Upper lobe of right lung (tissue), 1 donor: ENCODE results near the gene EVX2. TPM values are rescaled to one million over a fixed set of nuclear protein-coding genes. Genes with fewer than 3 reads are reported as not detected.

Source experiments
- ATAC-seq: fragments of 200-7000 bp; cut with Tn5 transposase; one replicate; pipeline ENCODE4 v1.9.1; 2020; ENCODE audit warnings: mild to moderate bottlenecking, moderate library complexity
- DNase-seq: peaks from one replicate; pipeline ENCODE4 v3.0.0-alpha.2; 2020
- H3K27ac ChIP-seq: fragments of 200-600 bp; one replicate; pipeline ENCODE4 v1.8.0; 2022
- H3K27me3 ChIP-seq: fragments of 200-600 bp; one replicate; pipeline ENCODE4 v1.8.0; 2022; ENCODE audit warnings: mild to moderate bottlenecking
- H3K36me3 ChIP-seq: fragments of 200-600 bp; one replicate; pipeline ENCODE4 v1.8.0; 2022
- H3K4me1 ChIP-seq: fragments of 200-600 bp; one replicate; pipeline ENCODE4 v1.8.0; 2022
- H3K4me3 ChIP-seq: fragments of 200-600 bp; one replicate; pipeline ENCODE4 v1.8.0; 2022; ENCODE audit warnings: mild to moderate bottlenecking
- H3K9me3 ChIP-seq: fragments of 200-600 bp; one replicate; pipeline ENCODE4 v1.8.0; 2022
- intact Hi-C: fragments of 100-400 bp; cut with DNase I; formaldehyde crosslinking; loops from one replicate; pipeline ENCODE4 v1.11.0; 2022
- total RNA-seq: library from RNA; stranded (reverse); fragmentation: NEBNext Ultra II Directional; extraction: Animal tissue kit (Norgen Biotek cat#: 25700); gene quantifications from one replicate; pipeline ENCODE4 v1.2.1, GENCODE V29; 2021
- TF ChIP-seq, protein P1 (sequence below): fragments of 200-600 bp; IDR thresholded peaks from one replicate; pipeline ENCODE4 v1.8.0; 2022; ENCODE audit warnings: antibody characterized with exemption
- donor health status: DM: no; HTN: yes; CAD: no; lungs with severe emphysema.

EVX2 gene
- total RNA-seq, 1 donor from 2014 or later: not detected

DNA sequence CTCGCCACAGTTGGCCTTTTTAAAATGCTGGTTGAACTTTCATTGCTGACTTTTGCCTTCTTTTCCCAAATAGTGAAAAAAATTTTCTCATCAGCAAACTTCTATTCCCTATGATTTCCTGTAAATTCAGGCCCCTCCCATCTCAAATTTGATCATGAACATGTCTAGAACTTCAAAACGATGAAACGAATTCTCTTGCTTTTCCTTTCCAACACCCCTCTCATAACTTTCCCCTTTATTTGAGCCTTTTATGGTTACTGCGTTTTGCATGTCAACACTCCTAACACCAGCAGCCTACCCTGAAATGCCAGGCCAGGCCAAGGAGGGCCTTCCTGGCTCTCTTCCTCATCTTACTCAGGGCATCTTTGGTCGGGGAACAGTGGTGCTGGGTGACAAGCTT, 7.1 kb upstream of the EVX2 start:
- ATAC-seq (no peak), DNase-seq (no peak)
- H3K36me3 ChIP-seq: no peaks in the 10 kb centered on the region
- peaks cover 21% of the 10 kb centered on the region for H3K4me1 ChIP-seq
- H3K27me3 ChIP-seq: peaks cover 100% of the 10 kb centered on the region
- no peak overlapping the region for H3K27ac ChIP-seq
- intact Hi-C loops: no loop called here
- TF ChIP-seq, protein P1, sequence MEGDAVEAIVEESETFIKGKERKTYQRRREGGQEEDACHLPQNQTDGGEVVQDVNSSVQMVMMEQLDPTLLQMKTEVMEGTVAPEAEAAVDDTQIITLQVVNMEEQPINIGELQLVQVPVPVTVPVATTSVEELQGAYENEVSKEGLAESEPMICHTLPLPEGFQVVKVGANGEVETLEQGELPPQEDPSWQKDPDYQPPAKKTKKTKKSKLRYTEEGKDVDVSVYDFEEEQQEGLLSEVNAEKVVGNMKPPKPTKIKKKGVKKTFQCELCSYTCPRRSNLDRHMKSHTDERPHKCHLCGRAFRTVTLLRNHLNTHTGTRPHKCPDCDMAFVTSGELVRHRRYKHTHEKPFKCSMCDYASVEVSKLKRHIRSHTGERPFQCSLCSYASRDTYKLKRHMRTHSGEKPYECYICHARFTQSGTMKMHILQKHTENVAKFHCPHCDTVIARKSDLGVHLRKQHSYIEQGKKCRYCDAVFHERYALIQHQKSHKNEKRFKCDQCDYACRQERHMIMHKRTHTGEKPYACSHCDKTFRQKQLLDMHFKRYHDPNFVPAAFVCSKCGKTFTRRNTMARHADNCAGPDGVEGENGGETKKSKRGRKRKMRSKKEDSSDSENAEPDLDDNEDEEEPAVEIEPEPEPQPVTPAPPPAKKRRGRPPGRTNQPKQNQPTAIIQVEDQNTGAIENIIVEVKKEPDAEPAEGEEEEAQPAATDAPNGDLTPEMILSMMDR: no peak
- no peaks in the 10 kb centered on the region for H3K9me3 ChIP-seq
- no peak overlapping the region for H3K4me3 ChIP-seq

DNA sequence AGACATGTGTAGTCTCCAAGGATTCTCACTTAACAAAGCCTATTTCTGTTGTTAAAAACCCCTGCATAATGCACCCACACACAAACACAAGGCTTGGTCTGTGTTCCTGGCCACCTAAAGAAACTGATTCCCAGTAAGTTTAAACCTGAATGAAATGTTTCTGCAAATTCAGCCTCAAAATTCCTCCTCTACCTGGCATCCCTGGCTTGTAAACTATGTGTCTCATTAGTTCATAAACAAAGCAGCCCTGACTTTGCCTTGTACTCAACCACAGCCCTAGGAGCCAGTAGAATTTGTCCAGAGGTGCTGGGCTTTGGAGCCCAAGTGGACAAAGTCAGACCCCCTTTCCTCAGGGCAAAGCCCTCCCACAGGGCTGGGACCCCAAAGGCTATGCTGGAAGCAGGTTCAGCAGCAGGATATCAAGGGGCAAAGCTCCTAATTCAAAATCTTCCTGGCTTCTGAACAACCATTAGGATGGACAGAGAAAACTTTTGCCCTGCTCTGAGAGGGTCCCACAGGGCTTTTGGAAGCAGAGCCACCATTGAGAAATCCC, 6.2 kb upstream of the EVX2 start:
- H3K27ac ChIP-seq: no peak overlapping the region
- intact Hi-C loops: no loop called here
- no peak overlapping the region for H3K4me3 ChIP-seq
- peaks cover 21% of the 10 kb centered on the region for H3K4me1 ChIP-seq
- H3K36me3 ChIP-seq: no peaks in the 10 kb centered on the region
- ATAC-seq (no peak), DNase-seq (no peak)
- TF ChIP-seq, protein P1: no peak
- no peaks in the 10 kb centered on the region for H3K9me3 ChIP-seq
- H3K27me3 ChIP-seq: peaks cover 100% of the 10 kb centered on the region

DNA sequence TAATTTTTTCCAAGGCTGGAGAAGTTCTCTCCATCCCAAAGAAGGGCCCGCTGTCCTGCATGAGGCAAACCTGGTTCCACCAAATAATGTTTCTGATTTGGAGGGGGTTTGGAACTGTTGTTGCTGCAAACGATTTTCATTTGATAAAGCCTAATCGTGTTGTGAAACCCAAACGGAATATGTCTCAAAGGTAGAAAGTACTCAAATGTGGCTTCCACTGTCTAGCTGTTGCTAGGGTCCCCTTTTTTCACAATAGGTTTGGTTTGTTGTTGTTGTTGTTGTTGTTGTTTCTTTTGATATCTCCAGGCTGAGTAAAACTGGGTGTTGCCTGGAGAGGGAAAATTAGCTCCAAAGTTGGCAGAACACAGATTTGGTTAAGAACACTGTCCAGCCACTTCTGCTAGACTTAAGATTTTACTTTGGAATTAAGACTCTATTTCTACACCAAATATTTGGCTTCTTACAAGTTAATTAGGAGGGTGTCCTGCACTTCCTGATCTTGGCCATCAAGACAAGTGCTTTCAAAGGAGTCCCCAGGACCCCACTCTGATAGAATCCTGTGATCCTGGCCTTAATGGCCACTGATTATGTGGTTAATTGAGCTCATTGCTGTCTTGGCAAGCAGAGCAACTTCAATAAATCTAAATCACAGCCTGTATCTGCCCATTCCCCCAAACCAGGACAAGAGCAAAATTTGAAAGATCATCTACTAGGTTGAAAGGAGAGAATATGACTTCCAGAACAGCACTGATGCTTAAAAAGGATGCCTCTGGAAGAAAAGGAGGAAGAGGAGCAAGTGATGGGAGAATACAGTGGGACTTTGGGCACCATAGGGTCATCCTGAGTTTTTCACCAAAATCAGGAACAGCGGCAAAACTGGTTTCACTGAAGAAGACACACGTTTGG, 5.4 kb upstream of the EVX2 start:
- ATAC-seq (no peak), DNase-seq (no peak)
- H3K4me3 ChIP-seq: no peak overlapping the region
- peaks cover 21% of the 10 kb centered on the region for H3K4me1 ChIP-seq
- intact Hi-C loops: no loop called here
- no peaks in the 10 kb centered on the region for H3K9me3 ChIP-seq
- H3K27me3 ChIP-seq: peaks cover 100% of the 10 kb centered on the region
- no peak overlapping the region for H3K27ac ChIP-seq
- H3K36me3 ChIP-seq: no peaks in the 10 kb centered on the region
- TF ChIP-seq, protein P1: no peak

DNA sequence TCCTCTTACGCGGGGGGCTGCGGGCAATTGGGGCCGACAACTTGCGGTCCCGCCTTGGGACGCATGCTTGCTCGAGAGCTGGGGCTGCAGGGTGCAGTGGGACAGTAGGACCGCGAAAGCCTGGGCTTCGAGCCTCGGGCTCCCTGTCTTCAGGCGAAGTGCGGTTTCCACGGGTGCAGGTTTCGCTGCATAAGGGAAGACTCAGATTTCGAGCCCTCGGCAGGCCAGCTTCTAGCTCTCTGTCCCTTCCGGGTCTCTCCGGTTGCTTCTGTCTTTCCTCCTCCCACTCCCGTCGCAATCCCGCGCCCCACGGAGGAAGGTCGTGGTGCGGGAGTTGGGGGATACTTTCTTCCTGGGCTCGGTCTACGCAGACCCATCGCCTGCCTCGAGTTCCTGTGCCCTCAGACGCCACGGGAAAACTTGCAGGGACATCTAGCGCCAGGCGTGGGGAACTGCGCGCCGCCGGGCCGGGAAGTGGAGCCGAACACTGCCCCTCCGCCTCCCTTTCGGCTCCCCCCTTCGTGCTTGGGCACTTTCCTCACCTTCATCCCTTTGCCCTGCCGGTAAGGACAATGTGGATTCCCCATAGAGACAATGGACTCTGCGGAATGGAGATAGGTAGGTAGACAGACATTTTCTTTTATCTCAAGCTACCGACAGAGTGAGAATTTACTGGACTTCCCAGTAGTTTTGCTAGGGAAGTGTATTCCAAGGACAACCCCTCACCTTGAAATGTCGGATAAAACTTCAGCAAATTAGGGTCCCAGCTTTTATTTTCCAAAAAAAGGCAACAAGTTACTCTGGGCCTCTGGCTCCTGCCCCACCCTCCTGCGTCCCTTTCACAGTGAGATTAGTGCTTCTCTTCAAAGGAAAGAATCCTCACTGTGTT, 4.5 kb upstream of the EVX2 start:
- ATAC-seq (peak; percentile 81), DNase-seq (peak; percentile 79)
- Histone ChIP-seq H3K27ac (no peak overlapping the region), H3K4me1 (peaks cover 18% of the 10 kb centered on the region), H3K4me3 (no peak overlapping the region), H3K9me3 (no peaks in the 10 kb centered on the region), H3K36me3 (no peaks in the 10 kb centered on the region), H3K27me3 (peaks cover 100% of the 10 kb centered on the region)
- TF ChIP-seq, protein P1: peak; percentile 79
- intact Hi-C loops: no loop called here

DNA sequence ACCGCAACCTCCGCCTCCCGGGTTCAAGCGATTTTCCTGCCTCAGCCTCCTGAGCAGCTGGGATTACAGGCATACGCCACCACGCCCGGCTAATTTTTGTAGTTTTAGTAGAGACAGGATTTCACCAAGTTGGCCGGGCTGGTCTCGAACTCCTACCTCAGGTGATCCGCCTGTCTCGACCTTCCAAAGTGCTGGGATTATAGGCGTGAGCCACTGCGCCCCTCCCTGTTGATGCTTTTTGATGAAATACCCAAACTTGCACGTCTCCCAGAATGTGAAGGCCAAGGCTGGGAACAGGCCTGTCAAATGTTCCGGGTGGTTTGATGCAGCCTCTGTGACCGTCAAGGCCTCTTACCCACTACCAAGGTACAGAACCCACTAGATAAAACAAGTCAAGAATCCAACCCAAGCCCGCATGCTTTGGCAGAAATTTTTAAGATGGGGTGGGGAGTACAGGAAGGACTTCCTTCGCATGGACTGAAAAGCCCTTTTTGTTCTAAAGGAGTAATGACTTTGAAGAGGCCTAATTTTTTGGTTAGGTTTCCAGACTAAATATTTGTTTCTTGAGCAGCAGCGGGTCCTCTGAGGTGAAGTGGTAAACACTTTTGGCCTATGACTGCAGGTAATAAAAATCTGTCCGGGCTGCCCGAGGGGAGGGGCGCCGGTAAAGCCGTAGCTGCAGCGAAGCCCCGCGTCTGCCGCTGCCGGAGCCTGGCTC, 3.7 kb upstream of the EVX2 start:
- Histone ChIP-seq H3K27ac (no peak overlapping the region), H3K27me3 (peaks cover 100% of the 10 kb centered on the region), H3K36me3 (no peaks in the 10 kb centered on the region), H3K9me3 (no peaks in the 10 kb centered on the region), H3K4me3 (no peak overlapping the region), H3K4me1 (peaks cover 14% of the 10 kb centered on the region)
- TF ChIP-seq, protein P1: no peak
- DNase-seq (no peak), ATAC-seq (no peak)
- intact Hi-C loops: no loop called here
